D721Med (cell line): ENCODE results near the gene PLIN4.

Experiments used
- DNase-seq: peaks from one replicate; pipeline ENCODE4 v3.0.0; 2011; ENCODE audit warnings: low spot score; ENCODE audit not compliant: insufficient read length
- FAIRE-seq: peaks from 2 replicates; lab custom pipeline; 2011; peaks lifted over from hg19 to GRCh38; lab: Jason Lieb, UNC
- CTCF ChIP-seq: IDR thresholded peaks from 2 replicates; pipeline ENCODE4 v1.5.1; 2012; ENCODE audit warnings: mild to moderate bottlenecking, control low read depth; ENCODE audit not compliant: insufficient read depth; ENCODE audit errors: missing control alignments

PLIN4 gene

GRCh38 chr19:4557971-4558941, 40.0 kb upstream of the PLIN4 start:
- no peak for FAIRE-seq
- TF ChIP-seq CTCF = peak; percentile 73
- peak; percentile 83 for DNase-seq

- FAIRE-seq (no peak), DNase-seq (no peak)
Measured at GRCh38 chr19:4557144-4557970, 39.1 kb upstream of the PLIN4 start.

GRCh38 chr19:4556597-4557127, 38.4 kb upstream of the PLIN4 start:
- TF ChIP-seq CTCF = no peak
- DNase-seq (no peak), FAIRE-seq (no peak)

More at GRCh38 chr19:4557144-4557970, 39.1 kb upstream of the PLIN4 start:
- no peak for TF ChIP-seq CTCF

GRCh38 chr19:4555657-4556561, 37.6 kb upstream of the PLIN4 start:
- TF ChIP-seq CTCF = no peak
- DNase-seq (no peak), FAIRE-seq (no peak)

GRCh38 chr19:4554717-4555116, 36.4 kb upstream of the PLIN4 start:
- DNase-seq = no peak
- TF ChIP-seq CTCF = no peak
- no peak for FAIRE-seq

- no peak for TF ChIP-seq CTCF
- DNase-seq = no peak
- no peak for FAIRE-seq
Measured at GRCh38 chr19:4553775-4554174, 35.5 kb upstream of the PLIN4 start.
